ENCODE results near the gene SCP2D1.

Gene SCP2D1

DNA sequence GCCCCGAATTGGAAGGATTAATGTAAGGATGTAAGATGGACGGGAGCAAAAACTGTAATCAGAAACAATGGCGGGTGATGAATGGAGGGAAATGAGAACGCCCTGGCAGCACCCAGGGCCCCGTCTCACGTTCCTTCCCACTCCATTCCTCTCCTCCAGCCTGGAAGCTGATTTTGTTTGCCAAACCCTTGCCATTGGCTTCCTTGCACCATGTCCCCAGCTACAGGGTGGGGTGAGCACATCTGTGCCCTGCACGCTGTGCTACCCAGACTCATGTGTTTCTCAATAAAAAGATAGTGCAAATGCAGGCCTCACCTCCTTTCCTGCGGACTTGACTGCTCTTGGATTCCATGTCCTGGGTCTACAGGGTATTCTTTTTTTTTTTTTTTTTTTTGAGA is 26.7 kb downstream of the SCP2D1 start:
- no peaks in the 10 kb centered on the region for H3K36me3 Mint-ChIP-seq
- no peak overlapping the region for H3K27ac Mint-ChIP-seq
- no peak overlapping the region for H3K4me3 Mint-ChIP-seq
- no peaks in the 10 kb centered on the region for H3K27me3 Mint-ChIP-seq
- no peaks in the 10 kb centered on the region for H3K9me3 Mint-ChIP-seq
- H3K4me1 Mint-ChIP-seq, result no peaks in the 10 kb centered on the region

DNA sequence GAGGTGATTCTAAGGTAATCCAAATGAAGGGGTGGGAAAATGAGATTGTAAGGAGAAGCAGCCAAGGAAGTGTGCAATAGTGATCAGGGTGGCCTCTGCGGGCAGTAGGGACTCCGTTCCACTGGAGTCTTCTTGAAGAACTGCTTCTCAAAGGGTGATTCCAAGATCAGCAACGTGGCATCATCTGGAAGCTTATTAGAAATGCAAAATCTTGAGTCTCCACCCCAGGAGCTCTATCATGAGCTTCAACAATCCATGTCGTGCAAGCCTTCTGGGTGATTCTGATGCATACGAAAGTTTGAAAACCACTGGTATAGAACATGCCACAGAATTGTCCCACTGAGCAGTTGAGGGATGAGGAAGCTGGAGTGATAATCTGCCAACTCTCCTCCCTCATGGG is 31.4 kb downstream of the SCP2D1 start:
- Mint-ChIP-seq H3K9me3 (no peaks in the 10 kb centered on the region), H3K27ac (no peak overlapping the region), H3K4me1 (no peaks in the 10 kb centered on the region), H3K27me3 (peaks cover 2% of the 10 kb centered on the region), H3K36me3 (no peaks in the 10 kb centered on the region), H3K4me3 (no peak overlapping the region)

DNA sequence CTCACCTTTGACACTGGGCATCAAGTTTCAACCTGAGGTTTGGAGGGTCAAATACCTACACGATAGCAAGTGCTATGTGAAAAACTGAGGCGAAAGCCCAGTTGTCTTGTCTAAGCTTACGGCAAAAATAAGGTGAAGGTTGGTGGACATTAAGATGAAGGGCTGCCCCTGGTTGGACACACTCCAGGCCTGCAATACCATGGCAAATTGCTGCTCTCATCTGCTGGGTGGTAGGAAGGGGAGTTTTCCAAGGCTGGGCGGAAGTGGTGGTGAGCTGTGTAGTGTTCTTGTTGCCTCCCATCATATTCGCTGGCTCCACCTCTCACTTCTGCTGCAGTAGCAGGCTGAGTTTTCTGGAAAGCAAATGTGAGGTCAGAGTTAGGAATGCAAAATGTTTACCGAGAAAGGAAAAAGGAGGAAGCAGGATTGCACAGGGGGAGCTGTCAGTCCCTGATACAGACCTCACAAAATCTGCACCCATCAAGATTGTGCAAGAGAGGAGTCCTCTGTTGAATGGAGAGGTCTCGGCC is 33.7 kb downstream of the SCP2D1 start:
- Mint-ChIP-seq H3K4me3 (no peak overlapping the region), H3K27me3 (peaks cover 3% of the 10 kb centered on the region), H3K4me1 (no peaks in the 10 kb centered on the region), H3K27ac (no peak overlapping the region), H3K36me3 (no peaks in the 10 kb centered on the region), H3K9me3 (no peaks in the 10 kb centered on the region)

DNA sequence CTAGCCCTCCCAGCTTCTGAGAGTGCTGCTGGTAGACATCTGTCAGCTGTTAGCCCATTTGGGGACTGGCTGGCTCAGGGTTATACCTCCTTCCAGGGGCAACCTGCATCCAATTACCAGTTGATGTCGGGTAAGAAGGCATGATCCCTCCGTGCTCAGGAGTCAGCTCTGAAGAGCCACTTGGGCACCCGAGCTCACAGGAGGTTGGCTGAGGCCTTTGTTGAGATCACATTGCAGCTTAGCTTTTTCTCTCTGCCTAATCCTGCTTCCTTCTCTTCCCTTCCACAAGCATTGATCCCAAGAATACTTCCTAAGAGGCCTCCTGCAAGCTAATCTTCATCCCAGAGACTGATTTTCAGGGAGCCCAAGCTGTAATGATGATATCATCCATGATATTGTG is 35.5 kb downstream of the SCP2D1 start:
- H3K27me3 Mint-ChIP-seq, result peaks cover 3% of the 10 kb centered on the region
- no peaks in the 10 kb centered on the region for H3K36me3 Mint-ChIP-seq
- H3K9me3 Mint-ChIP-seq, result no peaks in the 10 kb centered on the region
- H3K27ac Mint-ChIP-seq, result no peak overlapping the region
- no peak overlapping the region for H3K4me3 Mint-ChIP-seq
- H3K4me1 Mint-ChIP-seq, result no peaks in the 10 kb centered on the region

DNA sequence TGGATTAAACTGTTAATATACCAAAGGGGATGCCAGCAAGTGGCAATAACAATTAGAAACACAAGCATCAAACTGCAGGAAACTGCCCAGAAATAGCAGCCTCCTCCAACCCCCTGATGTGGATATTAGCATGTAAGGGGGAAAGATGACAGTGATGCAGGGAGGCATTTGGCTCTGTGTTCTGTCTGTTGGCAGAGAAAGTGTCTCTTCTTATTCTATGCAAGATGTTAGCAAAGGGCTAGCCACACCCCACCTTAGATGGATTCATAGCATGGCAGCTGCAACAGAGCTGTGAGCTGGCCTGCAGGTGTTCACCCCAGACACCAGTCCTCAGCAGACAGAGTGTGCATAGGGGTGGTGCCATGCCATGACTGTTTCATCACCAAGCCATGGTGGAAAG is 38.0 kb downstream of the SCP2D1 start:
- no peak overlapping the region for H3K4me3 Mint-ChIP-seq
- peaks cover 5% of the 10 kb centered on the region for H3K27me3 Mint-ChIP-seq
- H3K9me3 Mint-ChIP-seq, result no peaks in the 10 kb centered on the region
- H3K36me3 Mint-ChIP-seq, result no peaks in the 10 kb centered on the region
- no peaks in the 10 kb centered on the region for H3K4me1 Mint-ChIP-seq
- no peak overlapping the region for H3K27ac Mint-ChIP-seq

DNA sequence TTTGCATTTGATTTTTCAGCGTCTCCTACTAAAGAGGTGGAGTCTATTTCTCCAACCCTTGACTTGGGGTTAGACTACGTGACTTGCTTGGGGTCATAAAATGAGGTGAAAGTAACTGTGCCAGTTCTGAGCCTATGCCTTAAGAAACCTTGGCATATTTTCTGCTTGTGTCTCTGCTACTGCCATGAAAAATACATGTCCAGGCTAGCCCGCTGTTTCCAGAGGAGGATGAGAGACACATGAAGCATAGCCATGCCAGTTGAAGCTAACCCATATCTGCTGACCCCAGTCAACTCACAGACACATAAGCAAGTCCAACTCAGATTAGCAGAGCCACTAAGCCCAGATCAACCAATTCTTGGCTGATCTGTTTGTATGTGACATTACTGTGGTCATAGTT is 38.7 kb downstream of the SCP2D1 start:
- H3K36me3 Mint-ChIP-seq, result no peaks in the 10 kb centered on the region
- H3K9me3 Mint-ChIP-seq, result no peaks in the 10 kb centered on the region
- H3K4me3 Mint-ChIP-seq, result no peak overlapping the region
- no peaks in the 10 kb centered on the region for H3K4me1 Mint-ChIP-seq
- no peak overlapping the region for H3K27ac Mint-ChIP-seq
- H3K27me3 Mint-ChIP-seq, result peaks cover 5% of the 10 kb centered on the region

DNA sequence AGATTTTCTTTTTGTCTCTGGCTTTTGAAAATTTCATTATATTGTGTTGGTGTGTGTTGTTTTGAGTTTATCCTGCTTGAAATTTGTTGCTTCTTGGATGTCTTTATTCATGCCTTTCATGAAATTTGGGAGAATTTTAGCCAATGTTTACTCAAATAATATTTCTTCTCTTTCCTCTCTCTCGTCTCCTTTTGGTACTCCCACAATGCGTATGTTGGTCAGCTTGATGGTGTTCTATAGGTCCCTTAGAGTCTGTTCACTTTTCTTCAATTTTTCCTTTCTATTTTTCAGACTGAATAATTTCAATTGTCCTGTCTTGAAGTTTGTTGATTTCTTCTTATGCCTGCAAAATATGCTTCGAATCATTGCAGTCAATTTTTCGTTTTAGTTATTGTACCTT is 39.6 kb downstream of the SCP2D1 start:
- no peaks in the 10 kb centered on the region for H3K4me1 Mint-ChIP-seq
- H3K4me3 Mint-ChIP-seq, result no peak overlapping the region
- no peaks in the 10 kb centered on the region for H3K36me3 Mint-ChIP-seq
- no peak overlapping the region for H3K27ac Mint-ChIP-seq
- no peaks in the 10 kb centered on the region for H3K9me3 Mint-ChIP-seq
- peaks cover 5% of the 10 kb centered on the region for H3K27me3 Mint-ChIP-seq

DNA sequence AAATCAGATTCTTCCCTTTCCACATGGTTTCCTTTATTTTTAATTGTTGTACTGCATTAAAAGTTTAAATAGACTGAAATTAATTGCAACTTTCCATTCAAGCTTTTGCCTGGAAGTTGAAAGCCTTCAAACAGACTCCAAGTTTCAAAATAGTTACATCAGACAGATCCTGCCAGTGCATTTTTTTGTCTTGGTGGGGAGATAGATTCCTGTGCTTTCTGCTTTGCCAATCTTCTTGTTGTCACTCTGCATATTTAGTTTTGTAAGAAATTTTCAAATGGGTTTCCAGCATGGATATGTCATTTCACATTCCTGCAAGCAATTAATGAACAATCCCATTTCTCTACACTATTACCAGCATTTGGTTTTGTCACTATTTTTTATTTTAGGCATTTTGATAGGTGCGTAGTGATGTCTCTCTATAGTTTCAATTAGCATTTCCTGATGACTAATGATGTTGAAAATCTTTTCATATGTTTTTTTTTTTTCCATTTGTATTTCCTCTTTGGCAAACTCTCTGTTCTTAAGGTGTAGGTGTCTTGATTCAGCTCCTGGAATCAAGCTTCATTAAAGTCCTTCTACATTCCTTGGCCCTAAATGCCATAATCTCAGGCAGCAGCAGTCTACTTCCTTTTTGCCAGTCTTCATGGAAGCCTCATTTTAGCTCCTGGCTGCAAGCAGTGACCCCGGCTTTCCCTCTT is 40.5 kb downstream of the SCP2D1 start:
- H3K27me3 Mint-ChIP-seq, result peaks cover 4% of the 10 kb centered on the region
- H3K9me3 Mint-ChIP-seq, result no peaks in the 10 kb centered on the region
- H3K4me3 Mint-ChIP-seq, result no peak overlapping the region
- no peak overlapping the region for H3K27ac Mint-ChIP-seq
- no peaks in the 10 kb centered on the region for H3K36me3 Mint-ChIP-seq
- H3K4me1 Mint-ChIP-seq, result no peaks in the 10 kb centered on the region

DNA sequence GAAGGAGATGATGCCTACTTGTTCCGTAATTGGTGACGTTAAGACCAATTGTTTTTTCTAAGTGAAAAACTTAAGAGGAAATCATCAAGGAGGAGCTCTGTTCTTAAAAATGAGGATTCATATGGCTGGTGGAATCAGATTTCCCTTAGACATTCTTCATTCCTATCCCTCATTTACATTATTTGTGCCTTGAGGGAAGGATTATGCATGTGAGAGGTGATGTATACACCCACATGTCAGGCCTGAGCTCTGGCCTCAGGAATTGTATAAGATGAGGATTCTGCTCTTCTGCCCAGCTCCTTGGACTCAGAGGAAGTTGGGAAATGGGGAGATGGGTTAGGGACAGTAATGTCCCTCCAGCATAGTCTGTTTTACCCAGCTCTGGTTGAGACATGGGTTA is 42.3 kb downstream of the SCP2D1 start:
- peaks cover 2% of the 10 kb centered on the region for H3K27me3 Mint-ChIP-seq
- H3K4me3 Mint-ChIP-seq, result no peak overlapping the region
- H3K9me3 Mint-ChIP-seq, result peaks cover 10% of the 10 kb centered on the region
- H3K36me3 Mint-ChIP-seq, result no peaks in the 10 kb centered on the region
- H3K4me1 Mint-ChIP-seq, result no peaks in the 10 kb centered on the region
- no peak overlapping the region for H3K27ac Mint-ChIP-seq

DNA sequence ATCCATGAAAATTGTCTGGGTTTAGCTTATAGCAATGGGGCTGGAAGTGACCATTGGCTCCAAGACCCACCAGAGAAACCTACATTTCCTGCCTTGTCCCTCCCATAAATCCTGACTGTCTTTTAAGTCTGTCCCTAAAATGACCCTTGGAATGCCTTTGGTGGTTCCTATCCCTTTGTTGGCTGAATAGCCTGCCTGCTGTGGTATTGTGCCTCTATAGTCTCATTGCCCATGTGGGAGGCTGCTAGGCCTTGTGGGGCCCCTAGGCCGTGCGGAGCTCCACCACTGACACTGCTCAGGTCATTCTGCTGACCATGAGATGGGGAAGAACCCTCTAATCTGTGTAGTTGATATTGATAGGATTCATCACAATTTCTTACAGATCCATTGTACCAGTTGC is 43.3 kb downstream of the SCP2D1 start:
- H3K27ac Mint-ChIP-seq, result no peak overlapping the region
- H3K4me3 Mint-ChIP-seq, result no peak overlapping the region
- peaks cover 10% of the 10 kb centered on the region for H3K9me3 Mint-ChIP-seq
- H3K36me3 Mint-ChIP-seq, result no peaks in the 10 kb centered on the region
- H3K4me1 Mint-ChIP-seq, result no peaks in the 10 kb centered on the region
- H3K27me3 Mint-ChIP-seq, result peaks cover 2% of the 10 kb centered on the region

DNA sequence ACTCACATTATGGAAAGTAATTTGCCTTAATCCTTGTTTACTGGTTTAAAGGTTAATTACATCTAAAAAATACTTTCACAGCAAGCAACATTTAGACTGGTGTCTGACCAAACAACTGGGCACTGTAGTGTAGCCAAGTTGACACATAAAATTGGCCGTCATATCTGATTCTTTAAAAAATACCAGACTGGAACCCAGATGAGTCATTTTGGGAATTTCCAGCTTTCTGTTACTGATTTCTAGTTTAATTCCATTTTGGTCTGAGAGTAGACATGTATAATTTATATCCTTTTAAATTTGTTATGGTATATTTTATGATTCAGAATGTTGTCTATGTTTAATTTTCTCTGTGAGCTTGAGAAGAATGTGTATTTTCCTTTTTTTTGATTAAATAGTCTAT is 44.1 kb downstream of the SCP2D1 start:
- Mint-ChIP-seq H3K36me3 (no peaks in the 10 kb centered on the region), H3K9me3 (peaks cover 10% of the 10 kb centered on the region), H3K4me1 (no peaks in the 10 kb centered on the region)

DNA sequence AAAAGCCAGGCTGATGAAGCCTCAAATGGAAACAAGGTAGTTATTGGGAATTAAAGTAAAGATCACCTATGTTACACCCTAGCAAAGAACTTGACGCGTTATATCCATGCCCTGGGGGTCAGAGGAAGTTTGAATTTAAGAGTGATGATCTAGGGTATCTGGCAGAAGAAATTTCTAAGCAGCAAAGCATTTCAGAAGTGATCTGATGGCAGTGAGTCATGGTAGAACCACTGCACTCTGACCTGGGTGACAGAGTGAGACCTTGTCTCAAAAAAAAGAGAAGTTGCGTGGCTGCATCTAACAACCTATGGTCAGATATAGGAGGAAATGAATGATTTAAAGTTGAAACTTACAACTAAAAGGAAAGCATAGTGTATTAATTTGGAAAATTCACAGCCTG is 45.2 kb downstream of the SCP2D1 start:
- H3K4me3 Mint-ChIP-seq, result no peak overlapping the region
- no peaks in the 10 kb centered on the region for H3K4me1 Mint-ChIP-seq
- H3K36me3 Mint-ChIP-seq, result no peaks in the 10 kb centered on the region
- peaks cover 10% of the 10 kb centered on the region for H3K9me3 Mint-ChIP-seq
- peaks cover 2% of the 10 kb centered on the region for H3K27me3 Mint-ChIP-seq
- no peak overlapping the region for H3K27ac Mint-ChIP-seq

More for the DNA sequence above, 44.1 kb downstream of the SCP2D1 start:
- peaks cover 2% of the 10 kb centered on the region for H3K27me3 Mint-ChIP-seq
- H3K27ac Mint-ChIP-seq, result no peak overlapping the region
- H3K4me3 Mint-ChIP-seq, result no peak overlapping the region

All from activated naive CD4-positive, alpha-beta T cell treated with anti-CD3 and anti-CD28 coated beads, Interleukin-2, amount 50 U/mL, for 24 hours (primary cell).